Measurements from ENCODE around the gene PDE4D.
A peak's percentile ranks its signal among the peaks of the same experiment; 100 is the strongest.

PDE4D gene

DNA sequence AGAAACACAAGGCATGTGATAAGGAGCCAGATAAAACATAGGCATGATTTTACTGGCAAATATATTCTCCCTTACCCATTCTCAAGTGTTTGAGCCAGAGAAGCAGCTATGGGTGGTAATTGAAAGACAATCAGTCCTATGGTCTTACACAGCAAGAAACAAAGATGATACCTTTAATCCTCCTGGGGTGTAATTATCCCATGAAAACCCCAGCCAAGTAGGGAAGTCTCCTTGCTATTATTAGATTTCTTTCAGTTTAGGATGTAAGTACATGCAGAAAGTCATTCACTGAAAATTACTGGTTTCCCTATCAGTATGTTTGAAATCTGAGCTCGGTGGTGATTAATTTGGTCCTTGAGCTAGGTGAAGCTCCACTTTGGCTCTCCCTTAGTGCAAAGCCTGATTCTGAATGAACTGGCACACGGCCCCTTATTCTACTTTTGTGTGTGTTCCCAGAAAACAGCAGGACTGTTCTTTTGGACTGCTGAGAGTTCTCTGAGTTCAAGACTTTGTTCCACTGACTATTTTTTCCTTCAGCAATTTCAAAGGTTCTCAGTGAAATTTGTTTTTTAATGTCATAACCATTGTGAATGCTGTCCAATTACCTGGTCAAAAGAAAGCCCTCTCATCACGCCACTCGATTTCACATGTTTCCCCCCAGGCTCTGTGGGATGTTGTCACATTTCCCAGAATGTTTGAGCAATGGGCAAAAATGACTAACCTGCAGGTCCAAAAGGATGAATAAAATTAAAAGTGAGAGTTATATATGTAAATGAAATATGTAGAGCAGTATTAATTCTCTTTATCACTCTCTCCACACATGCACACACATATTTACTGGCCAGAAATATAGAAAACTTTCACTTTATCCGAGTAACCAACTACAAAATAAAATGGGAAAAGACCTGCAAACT is 967.6 kb downstream of the PDE4D start:
- DNase-seq (ENCODE audit: low read depth in 2 of 3, low spot score in 1 of 3) = peak in 2 of 3 donors; percentile 14 to 18

DNA sequence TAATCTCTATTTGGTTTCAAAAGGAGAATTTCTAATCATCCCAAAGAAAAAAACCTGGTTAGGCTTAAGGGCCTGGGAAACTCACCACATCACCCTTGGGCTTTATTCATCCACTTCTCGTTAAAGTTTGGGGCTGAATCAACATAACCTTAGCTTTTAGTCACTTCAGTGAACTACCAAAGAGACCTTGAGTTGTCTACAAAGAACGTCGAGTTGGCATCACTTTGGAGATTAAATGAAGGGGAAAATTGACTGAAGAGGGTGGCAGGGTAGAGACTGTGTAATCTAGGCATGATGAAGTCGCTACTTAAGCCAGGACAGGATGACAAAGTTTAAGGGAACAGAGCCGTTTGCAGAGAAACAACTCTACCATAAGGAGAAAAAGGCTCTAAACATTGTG is 969.2 kb downstream of the PDE4D start:
- no peak for DNase-seq (ENCODE audit: low read depth in 2 of 3, low spot score in 1 of 3)

DNA sequence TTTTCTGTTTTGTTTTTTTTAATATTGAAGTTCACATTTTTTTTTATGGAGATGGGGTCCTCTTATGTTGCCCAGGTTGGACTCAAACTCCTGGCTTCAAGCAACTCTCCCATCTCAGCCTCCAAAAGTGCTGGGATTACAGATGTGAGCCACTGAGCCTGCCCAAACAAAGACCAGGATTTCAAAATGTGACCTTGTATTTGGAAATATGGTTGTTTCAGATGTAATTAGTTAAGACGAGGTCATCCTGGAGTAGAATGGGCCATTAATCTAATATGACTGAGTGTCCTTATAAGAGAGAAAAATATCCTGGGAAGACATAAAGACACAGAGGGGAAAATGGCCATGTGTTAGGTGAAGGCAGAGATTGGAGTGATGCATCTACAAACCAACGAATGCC is 970.2 kb downstream of the PDE4D start:
- no peak for DNase-seq (ENCODE audit: low read depth in 2 of 3, low spot score in 1 of 3)

DNA sequence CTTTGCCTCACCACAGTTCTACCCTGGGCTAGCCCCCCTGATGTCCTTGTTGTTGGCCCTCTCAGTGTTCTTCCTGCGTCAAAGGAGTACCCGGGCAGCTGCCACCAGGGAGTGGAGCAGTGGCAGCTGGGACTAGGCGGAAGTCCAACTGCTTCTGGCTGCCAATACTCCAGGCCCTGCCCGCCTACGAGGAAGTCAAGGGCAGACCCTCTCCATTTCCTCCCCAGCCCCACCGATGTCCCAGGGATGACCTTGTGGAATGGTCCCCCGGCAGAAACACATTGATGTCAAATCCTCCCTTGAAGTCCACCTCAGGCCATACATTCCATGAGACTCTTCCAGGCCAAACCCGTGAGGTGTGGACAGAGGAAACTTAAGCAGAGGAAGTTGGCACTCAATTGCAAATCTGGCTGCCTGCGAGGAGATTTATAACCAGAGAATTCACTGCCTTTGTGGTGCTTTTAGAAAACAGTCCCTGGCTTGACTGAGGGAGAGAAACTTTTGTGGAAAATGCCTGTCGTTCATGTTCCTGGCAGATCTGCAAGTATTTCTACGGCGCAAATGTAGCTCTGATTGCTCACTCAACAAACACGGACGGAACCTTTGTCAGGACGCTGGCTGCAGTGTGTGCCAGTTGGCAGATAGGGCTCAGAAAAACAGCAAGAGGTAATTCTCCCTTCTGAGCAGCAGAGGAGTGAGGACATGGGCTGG is 970.9 kb downstream of the PDE4D start:
- DNase-seq (ENCODE audit: low read depth in 2 of 3, low spot score in 1 of 3) = no peak

DNA sequence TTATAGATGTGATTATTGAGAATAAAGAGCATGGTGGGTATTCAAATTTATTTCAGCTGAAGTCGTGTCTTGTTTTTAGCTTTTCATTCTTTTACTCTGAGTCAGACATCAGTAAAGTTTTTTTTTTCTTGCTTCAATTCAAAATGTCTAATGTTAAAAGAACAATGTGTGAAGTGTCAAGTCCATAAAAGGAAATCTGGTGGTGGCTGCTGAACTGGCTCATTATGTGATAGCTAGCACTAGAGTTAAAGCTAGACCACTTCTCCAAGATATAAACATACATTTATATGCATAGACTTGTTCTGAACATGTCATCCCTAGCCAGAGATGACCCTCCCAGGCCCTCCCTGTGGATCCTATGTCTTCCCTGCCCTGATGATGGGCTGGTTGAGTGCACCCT is 972.4 kb downstream of the PDE4D start:
- DNase-seq (ENCODE audit: low read depth in 2 of 3, low spot score in 1 of 3) = no peak

DNA sequence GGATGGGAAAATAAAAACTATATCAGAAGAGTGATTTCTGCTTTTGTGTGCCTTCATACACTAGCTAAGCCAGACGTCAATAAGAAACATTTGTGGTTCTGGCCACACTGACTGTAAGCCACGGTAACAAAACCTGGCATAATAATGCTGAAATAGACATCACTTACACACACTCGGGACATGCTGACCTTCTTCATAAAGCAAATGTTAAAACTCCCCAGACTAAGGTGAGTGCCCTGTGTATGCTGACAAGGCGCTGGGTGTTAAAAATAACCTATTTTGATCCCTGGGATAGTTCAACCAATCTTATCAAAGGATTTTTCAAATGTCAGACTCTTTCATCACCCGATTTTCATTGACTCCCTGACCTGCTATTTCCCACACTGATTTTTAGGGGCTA is 973.7 kb downstream of the PDE4D start:
- no peak for DNase-seq (ENCODE audit: low read depth in 2 of 3, low spot score in 1 of 3)

Measured in stimulated activated CD4-positive, alpha-beta T cell treated with anti-CD3 and anti-CD28 coated beads, Interleukin-12 subunit alpha, Interleukin-12 subunit beta, amount 100 ng/mL, for 48 hours (primary cell).